GM11168 (cell line): Measurements from ENCODE around the gene OR51B2.
"Not testable (repeated sequence)": the region's sequence is repeated elsewhere in the genome, so short reads cannot be mapped to it uniquely, and the experiment has no call there.

Source experiments
- in situ Hi-C: fragments of 300-500 bp; cut with MboI; formaldehyde crosslinking; loops from one replicate; pipeline ENCODE4 v1.12.0; 2022; ENCODE audit warnings: low sequenced_read_pairs; ENCODE audit not compliant: unreplicated experiment

OR51B2 gene

GRCh38 chr11:5317292-5317691, 6.8 kb downstream of the OR51B2 start:
- in situ Hi-C loops, result no loop called here

DNA sequence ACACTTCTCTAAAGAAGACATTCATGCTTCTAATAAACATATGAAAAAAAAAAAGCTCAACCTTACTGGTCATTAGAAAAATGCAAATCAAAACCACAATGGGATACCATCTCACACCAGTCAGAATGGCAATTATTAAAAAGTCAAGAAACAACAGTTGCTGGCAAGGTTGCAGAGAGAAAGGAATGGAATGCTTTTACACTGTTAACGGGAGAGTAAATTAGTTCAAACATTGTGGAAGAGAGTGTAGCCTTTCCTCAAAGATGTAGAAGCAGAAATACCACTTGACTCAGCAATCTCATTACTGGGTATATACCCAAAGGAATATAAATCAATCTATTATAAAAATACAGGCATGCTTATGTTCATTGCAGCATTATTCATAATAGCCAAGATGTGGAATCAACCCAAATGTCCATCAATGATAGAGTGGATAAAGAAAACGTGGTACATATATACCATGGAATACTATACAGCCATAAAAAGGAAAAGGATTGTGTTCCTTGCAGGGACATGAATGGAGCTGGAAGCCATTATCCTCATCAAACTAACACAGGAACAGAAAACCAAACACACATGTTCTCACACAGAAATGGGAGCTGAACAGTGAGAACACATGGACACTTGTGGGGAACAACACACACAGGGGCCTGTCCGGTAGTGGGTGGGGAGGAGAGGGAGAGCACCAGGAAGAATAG, 10.6 kb downstream of the OR51B2 start:
- in situ Hi-C loops, result not testable (repeated sequence)

GRCh38 chr11:5310423-5310822, 13.7 kb downstream of the OR51B2 start:
- in situ Hi-C loops, result no loop called here

DNA sequence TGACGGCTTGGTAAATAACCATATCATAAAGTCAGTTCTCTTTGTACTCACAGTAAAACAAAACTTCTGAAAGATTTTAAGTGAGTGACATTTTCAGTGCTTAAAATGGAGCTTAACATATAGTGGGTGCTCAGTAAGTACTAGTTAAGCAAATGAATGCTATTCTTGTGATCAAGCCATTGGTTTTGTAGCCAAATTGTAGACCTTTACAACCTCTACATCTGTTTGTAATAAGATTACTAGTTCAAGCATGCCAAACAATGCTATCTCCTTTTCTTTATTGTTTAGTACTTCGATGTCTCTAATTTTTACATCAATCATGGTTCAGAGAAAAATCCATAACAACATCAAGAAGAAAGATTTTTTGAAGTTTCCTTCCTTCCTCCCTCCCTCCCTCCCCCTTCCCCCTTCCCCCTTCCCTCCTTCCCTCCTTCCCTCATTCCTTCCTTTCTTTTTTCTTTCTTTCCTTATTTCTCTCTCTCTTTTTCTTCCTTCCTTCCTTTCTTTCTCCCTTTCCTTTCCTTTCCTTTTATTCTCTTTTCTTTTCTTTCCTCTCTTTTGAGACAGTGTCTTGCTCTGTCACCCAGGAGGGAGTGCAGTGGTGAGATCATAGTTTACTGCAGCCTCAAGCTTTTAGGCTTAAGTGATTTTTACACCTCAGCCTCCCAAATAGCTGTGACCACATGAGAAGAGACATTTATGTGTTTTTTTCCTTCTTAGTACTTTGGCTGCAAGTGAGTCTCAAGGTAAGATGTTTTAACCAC, 16.7 kb downstream of the OR51B2 start:
- in situ Hi-C loops, result no loop called here

DNA sequence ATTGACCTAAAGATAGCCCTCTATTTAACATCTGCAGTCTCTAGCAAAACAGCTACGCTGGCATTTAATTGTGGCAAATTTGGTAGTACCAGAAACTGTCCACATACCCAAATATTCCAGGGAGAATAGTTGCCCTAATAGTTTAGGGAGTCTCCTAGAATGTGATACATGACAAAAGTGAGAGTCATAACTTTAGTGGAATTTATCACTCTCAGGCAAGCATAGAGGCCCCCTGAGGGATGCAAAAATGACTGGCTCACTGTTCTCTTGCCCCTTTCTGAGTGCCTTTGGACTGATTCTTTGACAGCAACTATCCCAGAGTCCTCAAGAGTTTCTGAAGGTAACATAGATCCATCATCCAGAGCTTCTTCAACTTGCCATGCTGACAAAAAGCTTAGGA, 20.1 kb downstream of the OR51B2 start:
- in situ Hi-C loops, result no loop called here

- in situ Hi-C loops, result no loop called here
Observed at GRCh38 chr11:5303626-5304025, 20.5 kb downstream of the OR51B2 start.

GRCh38 chr11:5301846-5302245, 22.3 kb downstream of the OR51B2 start, which contains the start of gene OR51B4:
TSS of gene OR51B4 (minus strand) at chr11:5301946. CDS start at chr11:5301946, 0 bp downstream.
- in situ Hi-C loops, result no loop called here

GRCh38 chr11:5300251-5300650, 23.8 kb downstream of the OR51B2 start:
- in situ Hi-C loops, result no loop called here

DNA sequence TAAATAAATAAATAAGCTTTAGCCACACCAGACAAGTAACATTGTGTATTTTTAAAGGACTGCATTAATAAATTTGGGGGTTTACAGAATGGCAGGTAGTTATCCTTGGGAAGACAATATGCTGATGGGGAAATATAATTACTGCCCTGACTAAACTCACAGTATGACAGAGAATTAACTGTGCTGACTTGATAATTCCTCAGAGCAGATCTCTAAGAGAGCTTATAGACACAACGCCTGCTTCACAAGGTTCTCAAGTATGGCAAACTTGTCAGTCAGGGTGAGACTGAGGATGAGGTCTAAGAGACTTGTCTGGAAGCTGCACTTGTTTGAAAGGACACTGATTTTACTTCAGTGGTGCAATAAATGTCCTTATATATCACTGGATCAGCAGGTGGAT, 25.6 kb downstream of the OR51B2 start:
- in situ Hi-C loops, result no loop called here

- in situ Hi-C loops, result no loop called here
Observed at GRCh38 chr11:5297721-5298323, 26.3 kb downstream of the OR51B2 start.

DNA sequence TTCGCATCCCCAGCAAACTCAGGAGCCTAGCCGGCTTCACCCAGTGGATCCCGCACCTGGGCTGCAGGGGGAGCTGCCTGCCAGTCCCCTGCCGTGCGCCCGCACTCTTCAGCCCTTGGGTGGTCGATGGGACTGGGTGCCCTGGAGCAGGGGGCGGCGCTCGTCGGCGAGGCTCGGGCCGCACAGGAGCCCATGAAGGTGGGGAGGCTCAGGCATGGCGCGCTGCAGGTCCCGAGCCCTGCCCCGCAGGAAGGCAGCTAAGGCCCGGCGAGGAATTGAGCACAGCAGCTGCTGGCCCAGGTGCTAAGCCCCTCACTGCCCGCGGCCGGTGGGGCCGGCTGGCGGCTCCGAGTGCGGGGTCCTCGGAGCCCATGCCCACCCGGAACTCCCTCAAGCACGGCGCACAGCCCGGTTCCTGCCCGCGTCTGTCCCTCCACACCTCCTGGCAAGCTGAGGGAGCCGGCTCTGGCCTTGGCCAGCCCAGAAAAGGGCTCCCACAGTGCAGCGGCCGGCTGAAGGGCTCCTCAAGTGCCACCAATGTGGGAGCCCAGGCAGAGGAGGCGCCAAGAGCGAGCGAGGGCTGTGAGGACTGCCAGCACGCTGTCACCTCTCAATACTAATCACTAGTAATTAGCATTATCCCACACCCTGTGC, 29.6 kb downstream of the OR51B2 start:
- in situ Hi-C loops, result not testable (repeated sequence)

- in situ Hi-C loops, result no loop called here
Observed at GRCh38 chr11:5293028-5293427, 31.1 kb downstream of the OR51B2 start.

- in situ Hi-C loops, result no loop called here
Observed at GRCh38 chr11:5291207-5291838, 32.8 kb downstream of the OR51B2 start.

- in situ Hi-C loops, result no loop called here
Observed at GRCh38 chr11:5290106-5290505, 34.0 kb downstream of the OR51B2 start.

GRCh38 chr11:5289696-5290095, 34.4 kb downstream of the OR51B2 start:
- in situ Hi-C loops, result no loop called here

DNA sequence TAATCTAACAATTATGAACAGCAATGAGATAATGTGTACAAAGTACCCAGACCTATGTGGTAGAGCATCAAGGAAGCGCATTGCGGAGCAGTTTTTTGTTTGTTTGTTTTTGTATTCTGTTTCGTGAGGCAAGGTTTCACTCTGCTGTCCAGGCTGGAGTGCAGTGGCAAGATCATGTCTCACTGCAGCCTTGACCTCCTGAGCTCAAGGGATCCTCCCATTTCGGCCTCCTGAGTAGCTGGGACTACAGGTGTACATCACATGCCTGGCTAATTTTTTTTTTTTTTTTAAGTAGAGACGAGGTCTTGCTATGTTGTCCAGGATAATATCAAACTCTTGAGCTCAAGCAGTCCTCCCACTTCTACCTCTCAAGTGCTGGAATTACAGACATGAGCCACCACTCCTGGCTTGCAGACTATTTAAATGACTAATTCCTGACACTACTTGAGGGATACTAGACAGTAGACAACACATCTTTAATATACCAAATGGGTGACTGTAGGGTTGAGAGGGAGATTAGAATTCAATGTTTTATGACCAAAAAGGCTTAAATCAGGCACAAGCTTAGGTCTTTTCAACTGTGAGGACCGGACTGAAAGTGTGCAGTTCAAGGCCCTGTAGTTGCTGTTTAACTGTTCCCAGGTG, 35.1 kb downstream of the OR51B2 start:
- in situ Hi-C loops, result no loop called here

DNA sequence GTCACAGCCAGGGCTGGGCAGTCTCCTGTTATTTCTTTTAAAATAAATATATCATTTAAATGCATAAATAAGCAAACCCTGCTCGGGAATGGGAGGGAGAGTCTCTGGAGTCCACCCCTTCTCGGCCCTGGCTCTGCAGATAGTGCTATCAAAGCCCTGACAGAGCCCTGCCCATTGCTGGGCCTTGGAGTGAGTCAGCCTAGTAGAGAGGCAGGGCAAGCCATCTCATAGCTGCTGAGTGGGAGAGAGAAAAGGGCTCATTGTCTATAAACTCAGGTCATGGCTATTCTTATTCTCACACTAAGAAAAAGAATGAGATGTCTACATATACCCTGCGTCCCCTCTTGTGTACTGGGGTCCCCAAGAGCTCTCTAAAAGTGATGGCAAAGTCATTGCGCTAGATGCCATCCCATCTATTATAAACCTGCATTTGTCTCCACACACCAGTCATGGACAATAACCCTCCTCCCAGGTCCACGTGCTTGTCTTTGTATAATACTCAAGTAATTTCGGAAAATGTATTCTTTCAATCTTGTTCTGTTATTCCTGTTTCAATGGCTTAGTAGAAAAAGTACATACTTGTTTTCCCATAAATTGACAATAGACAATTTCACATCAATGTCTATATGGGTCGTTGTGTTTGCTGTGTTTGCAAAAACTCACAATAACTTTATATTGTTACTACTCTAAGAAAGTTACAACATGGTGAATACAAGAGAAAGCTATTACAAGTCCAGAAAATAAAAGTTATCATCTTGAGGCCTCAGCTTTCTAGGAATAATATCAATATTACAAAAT, 35.8 kb downstream of the OR51B2 start:
- in situ Hi-C loops, result no loop called here

- in situ Hi-C loops, result no loop called here
Observed at GRCh38 chr11:5286901-5287300, 37.2 kb downstream of the OR51B2 start.

DNA sequence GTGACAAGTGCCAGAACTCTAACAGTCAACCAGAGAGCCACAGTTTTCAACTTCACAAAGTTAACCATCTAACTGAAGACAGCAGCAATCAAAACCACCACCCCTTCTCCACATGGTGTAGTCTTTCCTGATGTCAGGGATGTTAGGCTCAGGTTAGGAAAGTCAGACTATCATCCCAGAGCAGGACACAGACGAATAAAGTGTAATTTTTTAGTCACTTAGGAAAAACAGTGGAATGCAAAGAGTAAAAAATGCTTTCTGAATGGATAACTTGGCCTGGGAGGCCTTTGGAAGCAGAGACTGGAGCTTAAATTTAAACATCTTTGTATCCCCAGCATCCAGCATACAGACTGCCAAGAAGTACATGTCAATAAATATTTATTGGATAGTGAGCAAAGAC, 37.7 kb downstream of the OR51B2 start:
- in situ Hi-C loops, result no loop called here
